ENCODE data around the gene IL17RB.

Gene IL17RB

GRCh38 chr3:53812434-53812833 is 33.9 kb upstream of the IL17RB start:
- no peak for DNase-seq

GRCh38 chr3:53813229-53813628 is 33.1 kb upstream of the IL17RB start:
- DNase-seq = no peak

GRCh38 chr3:53813876-53814275 is 32.5 kb upstream of the IL17RB start:
- DNase-seq = no peak

- no peak for DNase-seq
These were observed 31.3 kb upstream of the IL17RB start for GRCh38 chr3:53815067-53815466.

- DNase-seq = no peak
These were observed 30.7 kb upstream of the IL17RB start for GRCh38 chr3:53815651-53816050.

- DNase-seq = no peak
These were observed 29.9 kb upstream of the IL17RB start for GRCh38 chr3:53816425-53816824.

- DNase-seq = no peak
These were observed 29.2 kb upstream of the IL17RB start for GRCh38 chr3:53817211-53817610.

- no peak for DNase-seq
These were observed 28.6 kb upstream of the IL17RB start for GRCh38 chr3:53817809-53818208.

- no peak for DNase-seq
These were observed 27.9 kb upstream of the IL17RB start for GRCh38 chr3:53818221-53819162.

- DNase-seq = no peak
These were observed 27.1 kb upstream of the IL17RB start for GRCh38 chr3:53819163-53819868.

GRCh38 chr3:53820084-53820483 is 26.3 kb upstream of the IL17RB start:
- DNase-seq = no peak

GRCh38 chr3:53820756-53821580 is 25.4 kb upstream of the IL17RB start:
- DNase-seq = no peak

- no peak for DNase-seq
These were observed 24.7 kb upstream of the IL17RB start for GRCh38 chr3:53821631-53822121.

GRCh38 chr3:53822331-53822741 is 24.0 kb upstream of the IL17RB start:
- no peak for DNase-seq

- no peak for DNase-seq
These were observed 23.1 kb upstream of the IL17RB start for GRCh38 chr3:53823026-53823955.

- no peak for DNase-seq
These were observed 22.3 kb upstream of the IL17RB start for GRCh38 chr3:53823956-53824657.

GRCh38 chr3:53824795-53825194 is 21.6 kb upstream of the IL17RB start:
- no peak for DNase-seq

GRCh38 chr3:53826048-53826447 is 20.3 kb upstream of the IL17RB start:
- no peak for DNase-seq

- no peak for DNase-seq
These were observed 17.8 kb upstream of the IL17RB start for GRCh38 chr3:53828581-53828980.

GRCh38 chr3:53829605-53830004 is 16.8 kb upstream of the IL17RB start:
- DNase-seq = no peak

- no peak for DNase-seq
These were observed 15.4 kb upstream of the IL17RB start for GRCh38 chr3:53830944-53831343.

Measured in bone marrow (tissue), 2 donors.